ENCODE data around the gene ATRIP.

GRCh38 chr3:48400824-48401433, 45.6 kb upstream of the ATRIP start:
- peak; percentile 82 for TF ChIP-seq CTCF (conservative IDR thresholded peaks at IDR 0.05)
- no peak for TF ChIP-seq EZH2 (IDR thresholded peaks at IDR 0.05; ENCODE audit: low read depth)
